GM18499 (cell line): Measurements from ENCODE around the gene NCOA7.
"Not testable (repeated sequence)": the region's sequence is repeated elsewhere in the genome, so short reads cannot be mapped to it uniquely, and the experiment has no call there.

Experiments used
- ATAC-seq: cut with Tn5 transposase; IDR thresholded peaks from one replicate; pipeline ENCODE4 v1.9.1; 2021; ENCODE audit warnings: moderate number of reproducible peaks; ENCODE audit not compliant: insufficient read depth, unreplicated experiment

Gene NCOA7

DNA sequence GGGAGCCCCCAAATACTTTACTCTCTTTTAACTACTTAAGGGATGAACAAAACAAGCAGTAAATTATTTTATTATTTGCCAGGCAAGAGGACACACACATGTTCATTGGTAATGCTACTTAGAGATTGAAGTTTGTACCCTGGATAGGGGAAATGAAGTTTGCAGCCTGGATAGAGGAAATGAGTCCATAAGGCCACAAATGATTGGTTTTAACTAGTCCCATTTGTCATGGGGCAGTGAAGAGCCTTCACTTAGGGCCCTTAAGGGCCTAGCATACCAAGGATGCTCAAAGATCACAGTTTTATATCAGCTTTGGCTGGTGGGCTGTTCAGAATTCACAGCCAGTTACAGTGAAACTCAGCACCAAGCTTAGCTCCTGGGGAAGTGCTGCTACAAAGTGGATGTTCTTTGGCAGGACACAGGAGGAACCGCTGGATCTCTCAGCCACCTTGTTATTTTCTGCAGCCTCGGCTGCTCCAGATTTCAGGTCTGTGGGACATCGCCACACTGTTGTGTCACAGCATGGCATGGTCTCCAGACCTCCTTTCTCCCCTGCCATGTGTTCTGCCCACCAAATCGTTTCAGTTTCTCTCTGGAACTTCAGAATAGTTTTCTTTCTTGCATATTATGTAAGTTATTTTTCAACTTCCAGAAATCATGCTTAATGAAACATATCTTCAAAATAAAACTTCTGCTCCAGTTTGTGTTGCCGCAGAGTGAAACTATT, 41.8 kb downstream of the NCOA7 start:
- no peak for ATAC-seq

DNA sequence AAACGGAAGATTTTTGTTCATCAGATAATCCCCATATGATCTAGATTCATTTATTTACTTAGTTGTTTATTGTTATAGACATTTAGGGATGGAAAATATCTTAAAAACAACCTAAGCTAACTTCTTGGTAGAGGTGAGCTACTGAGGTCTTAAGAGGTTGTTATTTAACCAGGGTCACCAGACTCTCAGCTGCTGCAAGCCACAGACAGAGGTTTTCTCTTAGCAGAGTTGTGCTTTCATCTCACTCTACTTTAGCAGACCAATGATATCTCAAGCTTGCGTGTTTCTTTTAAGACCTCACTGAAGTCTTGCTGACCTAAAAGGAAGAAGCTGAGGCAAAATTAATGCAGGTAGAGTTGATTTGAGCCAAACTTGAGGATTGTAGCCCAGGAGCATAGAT, 43.6 kb downstream of the NCOA7 start:
- peak; percentile 49 for ATAC-seq

DNA sequence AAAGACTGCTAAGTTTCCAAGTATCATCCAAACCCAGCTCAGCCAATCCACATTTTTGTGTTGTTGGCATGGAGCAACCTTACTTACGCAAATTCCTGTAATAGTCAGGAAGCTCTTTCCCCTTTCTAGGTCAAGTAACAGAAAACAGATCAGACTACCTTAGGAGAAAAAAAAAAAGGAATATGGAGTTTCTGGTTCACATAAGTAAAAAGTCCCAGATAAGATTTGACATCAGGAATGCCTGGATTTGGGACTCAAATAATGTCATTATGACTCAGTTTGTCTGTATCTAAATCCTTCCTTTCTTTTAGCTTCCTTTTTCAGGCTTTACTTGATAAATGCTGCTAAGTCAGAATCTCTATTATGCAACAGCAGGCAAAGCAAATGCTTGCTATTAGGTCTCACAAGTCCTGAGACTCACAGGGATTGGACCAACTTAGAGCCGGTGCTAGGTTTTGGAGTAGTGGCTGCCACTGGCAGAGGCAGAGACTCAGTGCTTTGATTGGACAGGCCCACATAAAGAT, 44.5 kb downstream of the NCOA7 start:
- ATAC-seq, result no peak

DNA sequence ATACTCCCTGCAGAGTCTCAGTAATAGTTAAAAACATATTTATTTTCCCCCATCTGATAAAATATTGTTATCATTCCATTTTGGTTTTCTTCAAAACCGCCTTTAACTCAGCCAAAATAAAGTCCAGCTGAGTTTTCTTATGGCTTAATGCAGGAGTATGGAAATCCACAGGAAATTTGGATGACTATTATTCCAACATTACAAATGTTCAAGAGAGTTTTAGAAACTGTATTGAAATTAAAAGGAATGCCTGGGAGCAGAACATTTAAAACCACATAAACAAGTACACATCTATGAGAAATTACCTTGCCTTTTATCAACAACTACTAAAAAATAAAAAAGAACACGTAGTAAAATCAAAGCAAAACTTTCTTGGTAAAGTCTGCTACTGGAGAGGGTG, 45.7 kb downstream of the NCOA7 start:
- no peak for ATAC-seq

DNA sequence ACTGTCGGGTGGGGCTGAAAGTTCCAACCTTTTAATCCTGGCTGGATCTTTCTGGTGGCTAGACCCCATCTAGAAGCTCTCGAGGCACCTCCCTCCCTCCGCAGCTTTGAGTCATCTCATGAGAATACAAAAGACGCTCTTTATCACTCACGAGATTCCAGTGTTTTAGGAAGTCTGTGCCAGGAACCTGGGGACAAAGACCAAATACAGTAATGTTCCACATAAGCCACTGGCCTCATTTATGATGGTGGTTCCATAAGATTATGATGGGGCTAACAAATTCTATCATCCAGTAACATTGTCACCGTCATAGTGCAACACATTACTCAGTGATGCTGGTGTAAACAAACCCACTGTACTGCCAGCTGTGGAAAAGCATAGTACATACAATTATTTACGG, 48.7 kb downstream of the NCOA7 start:
- ATAC-seq, result no peak

DNA sequence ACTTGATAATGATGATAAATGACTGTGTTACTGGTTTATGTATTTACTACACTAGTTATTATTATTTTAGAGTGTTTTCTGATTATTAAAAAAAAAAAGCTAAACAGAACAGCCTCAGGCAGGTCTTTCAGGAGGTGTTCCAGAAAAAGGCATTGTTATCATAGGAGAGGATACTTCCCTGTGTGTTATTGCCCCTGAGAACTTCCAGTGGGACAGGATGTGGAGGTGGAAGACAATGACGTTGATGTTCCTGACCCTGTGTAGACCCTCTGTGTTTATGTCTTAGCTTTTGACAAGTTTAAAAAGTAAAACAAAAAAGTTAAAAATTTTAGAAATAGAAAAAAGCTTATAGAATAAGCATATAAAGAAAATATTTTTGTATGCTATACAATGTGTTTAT, 49.1 kb downstream of the NCOA7 start:
- no peak for ATAC-seq

DNA sequence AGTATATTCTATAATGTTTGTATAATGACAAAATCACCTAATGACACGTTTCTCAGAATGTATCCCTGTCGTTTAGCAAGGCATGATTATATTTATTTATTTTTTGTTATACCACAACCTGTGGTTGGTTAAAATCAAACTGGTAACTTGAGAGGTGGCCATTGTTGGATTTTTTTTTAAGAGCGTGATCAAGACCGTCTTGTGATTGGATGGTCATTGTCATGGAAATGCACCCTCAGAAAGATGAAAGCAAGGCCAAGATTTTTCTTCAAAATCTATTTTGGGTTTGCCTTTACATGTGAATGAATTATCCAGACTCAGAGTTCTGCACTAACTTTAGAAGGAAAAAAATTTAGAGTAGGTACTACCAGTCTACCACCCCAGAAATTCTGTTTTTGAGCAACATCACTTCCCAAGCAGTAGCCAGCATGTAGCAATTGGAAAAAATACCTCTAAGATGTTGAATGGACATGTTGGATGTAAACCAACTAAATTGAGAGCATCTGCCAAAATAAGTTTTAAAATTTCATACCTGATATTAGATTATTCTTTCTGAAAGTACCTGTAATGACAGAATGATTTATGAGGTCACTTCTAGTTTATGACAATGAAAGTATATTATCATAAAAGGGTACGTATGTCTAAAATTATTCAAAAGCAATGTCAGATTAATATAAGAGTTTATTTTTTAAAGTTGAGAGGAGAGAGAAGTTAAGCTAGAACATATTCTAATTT, 50.8 kb downstream of the NCOA7 start:
- ATAC-seq, result no peak

DNA sequence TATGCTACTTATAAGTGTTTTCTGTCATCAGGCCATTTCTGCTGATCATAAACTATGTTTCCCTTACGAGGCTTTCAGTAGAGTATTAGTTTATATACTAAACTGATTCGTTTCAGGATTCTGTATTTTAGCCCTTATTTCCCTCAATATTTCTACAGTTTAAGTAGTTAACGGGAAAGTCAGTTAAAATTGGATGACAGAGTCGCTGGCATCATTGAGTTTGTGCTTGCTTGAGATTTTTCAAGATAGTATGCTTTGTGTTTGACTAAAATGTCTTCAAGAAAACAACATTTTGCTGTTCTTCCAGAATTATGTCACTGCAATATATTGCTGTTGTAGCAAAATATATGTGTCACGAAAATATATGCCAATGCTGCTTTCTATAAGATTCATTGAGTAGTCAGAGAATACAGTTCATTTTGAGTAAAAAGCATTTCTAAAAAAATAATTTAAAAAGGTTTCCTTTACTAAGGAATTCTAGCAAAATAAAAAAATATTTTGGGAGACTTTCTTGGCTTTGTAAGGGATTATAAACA, 51.4 kb downstream of the NCOA7 start:
- no peak for ATAC-seq

DNA sequence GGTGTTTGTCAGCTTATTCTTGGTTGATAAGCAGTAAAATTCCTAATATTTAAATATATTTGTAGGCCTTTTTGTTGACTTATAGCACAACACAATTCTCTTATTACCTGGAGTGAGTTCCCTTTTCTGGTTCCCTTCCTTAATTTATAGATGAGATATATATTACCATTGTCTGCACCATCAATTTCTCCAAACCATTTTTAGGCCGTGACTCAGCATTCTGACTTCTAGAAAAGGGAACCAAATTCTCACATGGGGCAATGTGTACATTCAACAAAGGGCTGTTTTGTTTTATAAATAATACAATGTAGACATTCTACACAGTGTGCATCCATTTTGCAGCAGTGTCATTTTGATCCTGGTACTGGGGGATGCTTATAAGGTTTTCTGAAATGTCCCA, 52.8 kb downstream of the NCOA7 start:
- no peak for ATAC-seq

DNA sequence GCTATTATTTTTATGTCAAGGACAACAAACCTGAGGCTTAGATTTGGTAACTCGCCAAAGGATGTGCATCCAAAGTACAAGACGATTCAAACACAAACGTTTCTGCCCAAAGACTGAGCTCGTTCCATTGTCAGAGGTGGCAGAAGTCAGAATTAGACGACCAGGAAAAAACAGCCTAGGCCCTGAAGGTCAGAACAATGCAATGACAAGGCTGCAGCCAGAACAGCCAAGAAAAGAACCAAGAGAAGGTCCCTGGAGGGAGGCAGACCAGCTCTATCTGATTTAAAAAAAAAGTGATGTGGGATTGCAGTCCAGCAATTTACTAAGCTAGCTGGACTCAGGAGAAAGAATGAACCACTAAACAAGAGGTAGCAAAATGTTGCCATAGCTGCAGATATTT, 54.2 kb downstream of the NCOA7 start:
- ATAC-seq, result no peak

DNA sequence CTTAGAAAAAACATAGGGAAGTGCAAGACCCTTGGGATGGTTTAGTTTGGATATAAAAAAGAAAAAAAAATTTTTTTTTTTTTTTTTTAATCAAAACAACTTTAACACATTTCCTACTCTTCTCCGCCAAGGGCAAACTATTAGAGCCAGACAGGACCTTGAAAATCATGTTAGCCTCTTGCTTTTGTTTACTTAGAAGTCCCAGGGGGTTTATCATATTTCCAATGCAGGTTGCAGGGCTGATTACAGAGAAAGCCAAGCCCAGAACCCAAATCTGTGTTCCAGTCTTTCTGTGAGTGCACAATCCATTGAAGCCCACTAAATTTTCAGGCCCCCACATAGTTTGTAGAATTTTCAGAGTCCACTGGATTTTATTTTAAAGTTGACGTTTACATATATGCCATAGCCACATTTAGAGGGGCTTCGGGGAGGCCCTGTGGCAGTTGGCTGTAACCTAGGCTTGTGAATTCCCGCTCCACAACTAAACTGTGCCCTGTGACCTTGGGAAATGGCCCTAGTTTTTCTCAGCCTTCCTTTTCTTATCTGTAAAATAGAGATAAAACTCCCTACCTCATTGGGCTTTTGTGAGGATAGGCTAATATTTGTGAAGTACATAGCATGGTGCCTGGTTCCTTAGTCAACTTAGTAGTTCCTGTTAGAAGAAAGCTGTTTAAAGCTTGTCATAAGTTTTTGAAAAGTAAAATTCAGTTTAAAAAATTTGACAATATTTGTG, 55.7 kb downstream of the NCOA7 start:
- ATAC-seq, result no peak

DNA sequence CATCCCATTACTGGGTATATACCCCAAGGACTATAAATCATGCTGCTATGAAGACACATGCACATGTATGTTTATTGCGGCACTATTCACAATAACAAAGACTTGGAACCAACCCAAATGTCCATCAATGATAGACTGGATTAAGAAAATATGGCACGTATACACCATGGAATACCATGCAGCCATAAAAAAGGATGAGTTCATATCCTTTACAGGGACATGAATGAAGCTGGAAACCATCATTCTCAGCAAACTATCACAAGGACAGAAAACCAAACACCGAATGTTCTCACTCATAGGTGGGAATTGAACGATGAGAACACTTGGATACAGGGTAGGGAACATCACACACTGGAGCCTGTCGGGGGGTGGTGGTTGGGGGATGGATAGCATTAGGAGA, 57.5 kb downstream of the NCOA7 start:
- ATAC-seq, result not testable (repeated sequence)

DNA sequence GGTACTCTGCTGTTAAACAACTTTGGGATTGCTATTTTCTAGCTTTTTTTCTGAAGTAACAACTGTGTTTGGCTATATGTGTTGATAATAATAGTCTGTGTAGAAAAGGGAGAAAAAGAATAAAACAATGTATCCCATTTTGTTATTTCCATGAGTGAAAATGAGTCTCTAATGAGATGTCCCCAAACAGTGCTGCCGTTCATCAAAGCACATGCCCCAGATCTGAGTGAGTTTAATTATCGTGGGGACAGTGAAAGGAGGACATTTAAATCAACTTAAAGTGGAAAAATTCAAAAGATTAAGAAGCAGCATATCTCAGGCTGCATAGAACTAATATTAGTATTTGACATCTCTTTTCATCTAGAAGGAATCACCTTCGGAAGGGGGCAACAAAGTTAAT, 59.6 kb downstream of the NCOA7 start:
- no peak for ATAC-seq

DNA sequence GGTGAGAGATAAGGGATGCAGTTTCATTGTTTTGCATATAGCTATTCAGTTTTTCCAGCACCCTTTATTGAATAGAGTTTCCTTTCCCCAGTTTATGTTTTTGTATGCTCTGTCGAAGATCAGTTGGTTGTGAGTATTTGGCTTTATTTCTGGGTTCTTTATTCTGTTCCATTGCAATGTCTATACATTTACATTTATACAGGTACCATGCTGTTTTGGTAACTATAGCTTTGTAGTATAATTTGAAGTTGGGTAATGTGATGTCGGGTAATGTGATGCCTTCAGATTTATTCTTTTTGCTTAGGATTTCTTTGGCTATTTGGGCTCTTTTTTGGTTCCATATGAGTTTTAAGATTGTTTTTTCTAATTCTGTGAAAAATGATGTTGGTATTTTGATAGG, 61.8 kb downstream of the NCOA7 start:
- no peak for ATAC-seq

DNA sequence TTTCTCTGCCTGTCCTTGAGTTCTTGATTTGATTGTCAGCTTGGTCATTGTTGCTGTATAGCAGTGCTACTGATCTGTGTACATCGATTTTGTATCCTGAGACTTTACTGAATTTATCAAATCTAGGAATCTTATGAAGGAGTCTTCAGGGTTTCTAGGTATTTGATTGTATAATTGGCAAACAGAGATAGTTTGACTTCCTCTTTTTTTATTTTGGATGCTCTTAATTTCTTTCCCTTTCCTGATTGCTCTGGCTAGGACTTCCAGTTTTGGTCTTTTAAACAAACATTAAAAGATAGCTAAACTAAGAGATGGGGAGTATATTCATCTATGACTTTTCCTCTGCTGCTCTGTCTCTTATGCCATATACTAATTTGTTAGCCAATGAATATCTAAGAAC, 62.4 kb downstream of the NCOA7 start:
- ATAC-seq, result no peak

DNA sequence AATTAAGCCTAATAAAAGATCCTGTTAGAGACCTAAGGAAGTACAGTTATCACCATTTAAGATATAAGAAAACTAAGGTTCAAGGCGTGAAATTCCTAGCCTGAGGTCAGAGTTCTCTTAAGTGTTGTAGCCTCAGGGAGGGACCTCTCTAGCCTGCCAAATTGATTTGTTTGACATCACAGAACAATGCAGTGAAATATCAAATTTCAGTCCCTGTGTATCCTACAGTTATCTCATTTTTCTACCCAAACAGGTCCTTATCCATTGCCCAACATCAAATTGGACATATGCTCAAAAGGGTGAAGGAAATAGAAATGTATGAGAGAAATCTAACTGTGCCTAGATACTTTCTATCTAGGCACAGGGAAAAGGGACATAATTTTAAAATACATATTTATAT, 63.0 kb downstream of the NCOA7 start:
- no peak for ATAC-seq

DNA sequence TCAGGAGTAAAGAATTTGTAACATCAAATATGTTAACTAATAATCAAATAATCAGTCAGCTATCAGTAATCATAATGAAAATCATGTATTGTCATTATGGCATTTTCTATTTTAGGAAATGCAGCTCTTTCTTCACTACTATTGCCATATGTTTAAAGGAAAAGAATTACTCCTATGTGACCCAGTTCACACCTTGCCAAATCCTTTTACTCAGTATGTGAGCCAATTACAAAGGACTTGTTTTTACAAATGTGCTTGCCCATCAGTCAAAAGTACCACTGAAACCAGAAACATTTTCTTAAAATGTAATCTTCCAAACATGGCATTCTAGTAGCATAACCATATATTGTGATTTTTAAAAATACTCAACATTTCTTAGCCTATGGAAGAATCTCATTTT, 63.6 kb downstream of the NCOA7 start:
- no peak for ATAC-seq

DNA sequence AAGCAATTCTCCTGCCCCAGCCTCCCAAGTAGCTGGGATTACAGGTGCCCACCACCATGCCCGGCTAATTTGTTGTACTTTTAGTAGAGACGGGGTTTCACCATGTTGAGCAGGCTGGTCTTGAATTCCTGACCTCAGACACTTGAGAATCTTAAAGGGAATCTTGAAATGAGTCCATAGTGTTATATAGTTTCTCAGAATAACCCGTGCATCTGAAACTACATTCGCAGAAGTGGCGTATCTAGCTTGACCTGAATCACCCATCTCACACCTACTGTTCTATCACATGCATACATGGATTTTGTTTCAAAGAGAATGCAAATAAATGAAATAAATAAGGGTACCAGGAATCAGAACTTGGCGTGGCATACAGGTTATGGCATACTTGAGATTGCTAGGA, 65.0 kb downstream of the NCOA7 start:
- no peak for ATAC-seq

DNA sequence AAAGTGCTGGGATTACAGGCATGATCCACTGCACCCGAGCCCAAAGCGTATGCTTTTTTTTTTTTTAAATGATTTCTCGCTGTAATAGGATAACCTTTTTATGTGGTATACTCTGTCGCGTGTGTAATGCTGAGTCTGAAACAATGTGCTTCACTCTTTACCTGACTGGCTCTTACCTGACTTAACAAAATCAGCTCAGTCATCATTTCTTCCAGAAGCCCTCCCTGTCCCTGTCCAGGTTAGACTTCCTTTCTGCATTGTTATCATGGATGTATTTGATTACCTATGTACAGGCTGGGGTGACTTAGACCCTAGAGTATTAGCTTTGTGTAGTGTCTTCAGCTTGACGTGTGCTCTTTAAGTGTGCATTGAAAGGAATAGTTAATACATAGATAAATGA, 67.1 kb downstream of the NCOA7 start:
- no peak for ATAC-seq

DNA sequence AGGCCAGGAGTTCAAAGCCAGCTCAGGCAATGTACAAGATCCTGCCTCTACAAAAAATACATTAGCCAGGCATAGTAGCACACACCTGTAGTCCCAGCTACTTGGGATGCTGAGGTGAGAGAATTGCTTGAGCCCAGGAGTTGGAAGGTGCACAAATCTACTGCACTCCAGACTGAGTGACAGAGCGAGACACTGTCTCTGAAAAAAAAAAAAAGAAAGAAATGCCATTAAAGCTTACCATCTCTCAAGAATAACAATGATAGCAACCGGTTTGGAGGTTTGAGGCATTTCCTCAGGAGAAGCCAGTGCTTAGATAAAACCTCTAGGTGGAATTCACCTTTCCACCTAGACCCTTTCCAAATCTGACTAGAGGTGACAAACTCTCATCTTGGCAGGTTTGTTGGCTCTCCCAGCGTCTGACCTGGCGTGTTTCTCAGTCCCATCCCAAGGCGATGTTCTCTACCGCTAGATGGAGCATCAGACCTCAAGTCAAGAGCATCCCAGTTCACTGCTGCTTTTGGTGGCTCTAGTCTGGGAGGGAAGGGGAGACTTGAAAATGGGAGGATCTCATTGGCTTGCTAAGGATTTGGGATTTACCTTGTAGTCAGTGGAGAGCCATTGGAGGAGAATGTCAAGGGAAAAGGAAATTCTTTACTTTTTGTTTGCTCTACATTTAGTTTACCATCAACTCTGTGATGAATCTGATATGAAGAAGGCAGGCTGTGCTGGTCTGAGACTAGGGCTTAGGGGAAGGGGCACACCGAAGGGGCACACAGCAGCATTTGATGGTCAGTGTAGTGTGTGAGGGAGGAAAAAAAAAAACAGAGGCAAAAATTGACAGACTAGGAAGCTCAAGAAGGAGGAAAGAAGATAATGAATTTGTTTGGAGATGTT, 67.9 kb downstream of the NCOA7 start:
- ATAC-seq, result no peak
